HUES6 (cell line): ENCODE results near the gene RIT1.
"Not testable (repeated sequence)": the region's sequence is repeated elsewhere in the genome, so short reads cannot be mapped to it uniquely, and the experiment has no call there.

Experiments
- H3K27ac ChIP-seq: 2 replicates; pipeline ENCODE4 v1.7.0; 2013; ENCODE audit warnings: low read depth, mild to moderate bottlenecking, low read length, inconsistent platforms
- H3K27me3 ChIP-seq: 2 replicates; pipeline ENCODE4 v1.6.1; 2013; ENCODE audit warnings: low read length; ENCODE audit not compliant: control insufficient read depth, insufficient read depth
- H3K36me3 ChIP-seq: 2 replicates; pipeline ENCODE4 v1.6.1; 2013; ENCODE audit warnings: low read length; ENCODE audit not compliant: control insufficient read depth, insufficient read depth
- H3K4me1 ChIP-seq: 2 replicates; pipeline ENCODE4 v1.6.1; 2013; ENCODE audit warnings: low read length; ENCODE audit not compliant: control insufficient read depth, insufficient read depth
- H3K4me3 ChIP-seq: 2 replicates; pipeline ENCODE4 v1.5.1; 2013; ENCODE audit warnings: low read depth, low read length
- H3K9ac ChIP-seq: one replicate; pipeline ENCODE4 v1.6.1; 2013; ENCODE audit warnings: mild to moderate bottlenecking, low read length
- H3K9me3 ChIP-seq: 2 replicates; pipeline ENCODE4 v1.6.1; 2013; ENCODE audit warnings: low read depth, low read length; ENCODE audit not compliant: control insufficient read depth, insufficient read depth

Gene RIT1

DNA sequence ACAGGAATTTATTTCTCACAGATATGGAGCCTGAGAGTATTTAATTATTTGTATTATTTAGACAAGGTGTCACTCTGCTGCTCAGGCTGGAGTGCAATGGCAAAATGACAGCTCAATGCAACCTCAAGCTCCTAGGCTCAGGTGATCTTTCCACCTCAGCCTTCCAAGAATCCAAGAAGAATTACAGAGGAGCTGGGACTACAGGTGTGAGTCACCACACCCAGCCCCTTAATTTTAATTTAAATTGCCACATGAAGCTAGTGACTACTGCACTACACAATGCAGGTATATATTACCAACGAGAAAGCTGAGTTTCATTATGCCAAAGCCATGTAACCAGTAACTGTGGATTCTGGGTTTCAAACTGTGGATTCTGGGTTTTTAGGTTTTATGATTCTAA, 20.9 kb upstream of the RIT1 start:
- no peaks in the 10 kb centered on the region for H3K9me3 ChIP-seq
- H3K36me3 ChIP-seq, result peaks cover 68% of the 10 kb centered on the region
- H3K4me3 ChIP-seq, result peak overlapping the region; percentile 33
- no peak overlapping the region for H3K9ac ChIP-seq
- no peaks in the 10 kb centered on the region for H3K27me3 ChIP-seq
- H3K27ac ChIP-seq, result no peak overlapping the region
- H3K4me1 ChIP-seq, result peaks cover 17% of the 10 kb centered on the region

- no peaks in the 10 kb centered on the region for H3K9me3 ChIP-seq
- peak overlapping the region; percentile 33 for H3K4me3 ChIP-seq
- no peak overlapping the region for H3K27ac ChIP-seq
- H3K9ac ChIP-seq, result no peak overlapping the region
- H3K4me1 ChIP-seq, result peaks cover 17% of the 10 kb centered on the region
- H3K36me3 ChIP-seq, result peaks cover 74% of the 10 kb centered on the region
- H3K27me3 ChIP-seq, result no peaks in the 10 kb centered on the region
These were observed 20.3 kb upstream of the RIT1 start for GRCh38 chr1:155931332-155932038.

DNA sequence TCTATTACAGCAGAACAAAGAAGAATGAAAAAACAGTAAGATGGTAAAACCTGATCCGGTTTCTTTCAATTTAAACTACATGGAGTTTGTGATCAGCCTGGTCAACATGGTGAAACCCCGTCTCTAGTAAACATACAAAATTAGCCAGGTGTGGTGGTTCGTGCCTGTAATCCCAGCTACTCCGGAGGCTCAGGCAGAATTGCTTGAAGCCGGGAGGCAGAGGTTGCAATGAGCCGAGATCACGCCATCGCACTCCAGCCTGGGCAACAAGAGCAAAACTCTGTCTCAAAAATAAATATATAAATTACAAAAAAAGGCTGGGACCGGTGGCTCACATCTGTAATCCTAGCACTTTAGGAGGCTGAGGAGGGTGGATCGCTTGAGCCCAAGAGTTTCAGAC, 19.6 kb upstream of the RIT1 start:
- H3K9ac ChIP-seq, H3K9me3 ChIP-seq, H3K27ac ChIP-seq, H3K27me3 ChIP-seq, H3K4me3 ChIP-seq: not testable (repeated sequence)
- peaks cover 17% of the 10 kb centered on the region for H3K4me1 ChIP-seq
- H3K36me3 ChIP-seq, result peaks cover 81% of the 10 kb centered on the region

GRCh38 chr1:155929057-155929456, 17.9 kb upstream of the RIT1 start:
- H3K36me3 ChIP-seq, result peaks cover 96% of the 10 kb centered on the region

GRCh38 chr1:155925506-155925905, 14.4 kb upstream of the RIT1 start:
- H3K4me3 ChIP-seq, result no peak overlapping the region
- peaks cover 98% of the 10 kb centered on the region for H3K36me3 ChIP-seq
- no peaks in the 10 kb centered on the region for H3K9me3 ChIP-seq
- no peak overlapping the region for H3K27ac ChIP-seq
- H3K27me3 ChIP-seq, result no peaks in the 10 kb centered on the region
- H3K4me1 ChIP-seq, result no peaks in the 10 kb centered on the region
- H3K9ac ChIP-seq, result no peak overlapping the region

More at GRCh38 chr1:155929057-155929456, 17.9 kb upstream of the RIT1 start:
- H3K27me3 ChIP-seq, result no peaks in the 10 kb centered on the region
- no peak overlapping the region for H3K4me3 ChIP-seq
- H3K27ac ChIP-seq, result no peak overlapping the region
- peaks cover 17% of the 10 kb centered on the region for H3K4me1 ChIP-seq
- no peak overlapping the region for H3K9ac ChIP-seq
- H3K9me3 ChIP-seq, result no peaks in the 10 kb centered on the region

DNA sequence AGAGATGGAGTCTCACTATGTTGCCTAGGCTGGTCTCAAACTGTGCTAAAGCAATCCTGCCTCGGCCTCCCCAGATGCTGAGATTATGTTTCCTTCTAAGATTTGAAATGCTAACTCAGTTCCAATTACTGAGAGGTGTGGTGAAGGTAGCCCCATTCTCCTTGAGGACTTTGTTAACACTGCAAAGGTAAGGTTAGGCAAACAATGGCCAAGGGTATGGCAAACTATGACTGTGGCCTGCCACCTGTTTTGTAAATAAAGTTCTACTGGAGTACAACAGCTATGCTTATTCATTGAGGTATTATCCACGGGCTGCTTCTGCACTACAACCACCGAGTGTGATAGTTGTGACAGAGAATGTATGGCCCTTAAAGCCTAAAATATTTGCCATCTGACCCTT, 9.6 kb upstream of the RIT1 start:
- Histone ChIP-seq H3K9ac (no peak overlapping the region), H3K9me3 (no peaks in the 10 kb centered on the region), H3K27me3 (no peaks in the 10 kb centered on the region), H3K36me3 (peaks cover 94% of the 10 kb centered on the region), H3K4me3 (no peak overlapping the region), H3K4me1 (no peaks in the 10 kb centered on the region), H3K27ac (no peak overlapping the region)

DNA sequence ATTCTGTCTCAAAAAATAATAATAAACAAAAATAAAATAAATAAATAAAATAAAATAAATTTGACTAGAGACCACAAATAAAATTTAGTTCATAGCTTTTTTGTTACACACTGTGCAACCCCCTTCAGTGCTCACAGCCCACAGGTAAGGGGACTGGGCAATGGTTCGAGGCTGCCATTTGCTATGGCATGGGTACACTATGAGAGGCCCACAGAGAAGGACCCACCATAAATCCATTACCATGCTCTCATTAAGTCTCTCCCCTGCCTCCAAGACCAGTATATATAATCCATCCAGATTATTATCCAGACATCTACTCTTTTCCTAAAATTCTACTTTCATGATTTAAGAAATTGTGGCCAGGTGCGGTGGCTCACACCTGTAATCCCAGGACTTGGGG, 8.7 kb upstream of the RIT1 start:
- Histone ChIP-seq H3K27me3 (no peaks in the 10 kb centered on the region), H3K9me3 (no peaks in the 10 kb centered on the region), H3K4me3 (no peak overlapping the region), H3K9ac (no peak overlapping the region), H3K36me3 (peaks cover 95% of the 10 kb centered on the region), H3K27ac (no peak overlapping the region), H3K4me1 (no peaks in the 10 kb centered on the region)

DNA sequence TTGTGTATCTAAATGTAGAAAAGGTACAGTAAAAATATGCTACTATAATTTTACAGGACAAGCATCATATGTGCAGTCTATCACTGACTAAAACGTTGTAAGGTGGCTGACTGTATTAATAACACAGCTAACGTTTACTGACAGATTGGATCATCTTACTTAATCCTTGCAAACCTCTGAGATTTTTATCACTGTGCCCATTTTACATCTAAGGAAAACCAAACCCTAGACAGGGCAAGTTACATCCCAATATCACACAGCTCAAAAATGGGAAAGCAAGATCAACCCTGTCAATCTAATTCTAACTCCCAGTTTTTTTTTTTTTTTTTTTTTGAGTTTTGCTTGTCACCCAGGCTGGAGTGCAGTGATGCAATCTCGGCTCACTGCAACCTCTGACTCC, 7.5 kb upstream of the RIT1 start:
- Histone ChIP-seq H3K9me3 (no peaks in the 10 kb centered on the region), H3K36me3 (peaks cover 95% of the 10 kb centered on the region), H3K4me1 (no peaks in the 10 kb centered on the region), H3K9ac (no peak overlapping the region), H3K27me3 (no peaks in the 10 kb centered on the region), H3K27ac (no peak overlapping the region), H3K4me3 (no peak overlapping the region)

- Histone ChIP-seq H3K4me3 (no peak overlapping the region), H3K27ac (no peak overlapping the region), H3K4me1 (peaks cover 12% of the 10 kb centered on the region; the same call in 1 of the 2 replicates), H3K36me3 (peaks cover 78% of the 10 kb centered on the region), H3K9me3 (no peaks in the 10 kb centered on the region), H3K9ac (no peak overlapping the region), H3K27me3 (no peaks in the 10 kb centered on the region)
These were observed 3.0 kb upstream of the RIT1 start for GRCh38 chr1:155913969-155914757.

DNA sequence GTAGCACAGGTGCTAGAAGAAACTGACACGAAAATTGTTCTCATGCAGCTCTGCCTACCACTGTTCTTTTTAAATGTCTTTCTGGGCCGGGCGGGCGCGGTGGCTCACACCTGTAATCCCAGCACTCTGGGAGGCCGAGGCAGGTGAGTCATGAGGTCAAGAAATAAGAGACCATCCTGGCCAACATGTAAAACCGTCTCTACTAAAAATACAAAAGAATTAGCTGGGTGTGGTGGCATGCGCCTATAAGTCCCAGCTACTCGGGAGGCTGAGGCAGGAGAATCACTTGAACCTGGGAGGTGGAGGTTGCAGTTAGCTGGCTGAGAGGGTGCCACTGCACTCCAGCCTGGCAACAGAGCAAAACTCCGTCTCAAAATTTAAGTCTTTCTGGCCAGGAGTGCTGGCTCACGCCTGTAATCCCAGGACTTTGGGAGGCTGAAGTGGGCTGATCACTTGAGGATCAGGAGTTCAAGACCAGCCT, 947 bp upstream of the RIT1 start:
- H3K27ac ChIP-seq, result 0 out of 2 replicates have a peak overlapping the region, but pooled peaks have one; percentile 9
- no peaks in the 10 kb centered on the region for H3K27me3 ChIP-seq
- peaks cover 75% of the 10 kb centered on the region for H3K36me3 ChIP-seq
- no peaks in the 10 kb centered on the region for H3K9me3 ChIP-seq
- H3K4me1 ChIP-seq, result peaks cover 12% of the 10 kb centered on the region; the same call in 1 of the 2 replicates
- no peak overlapping the region for H3K9ac ChIP-seq
- no peak overlapping the region for H3K4me3 ChIP-seq

- Histone ChIP-seq H3K4me1 (peaks cover 12% of the 10 kb centered on the region; the same call in 1 of the 2 replicates), H3K36me3 (peaks cover 70% of the 10 kb centered on the region), H3K9ac (peak overlapping the region; percentile 65), H3K27me3 (no peaks in the 10 kb centered on the region), H3K9me3 (no peaks in the 10 kb centered on the region), H3K4me3 (peak overlapping the region; percentile 73), H3K27ac (no peak overlapping the region; the same call in 1 of the 2 replicates)
These were observed 478 bp downstream of the RIT1 start for GRCh38 chr1:155910621-155911121.
